Mucosa of rectum (tissue), 2 donors: ENCODE data around the gene SPTBN4.
"Not testable (repeated sequence)": the region's sequence is repeated elsewhere in the genome, so short reads cannot be mapped to it uniquely, and the experiment has no call there.

Experiments
- H3K27ac ChIP-seq, 2 donors: one replicate each; pipeline ENCODE4 v1.7.0; 2013; ENCODE audit warnings: inconsistent platforms in 2 of 2, low read depth in 2 of 2, low read length in 2 of 2
- H3K27me3 ChIP-seq, 2 donors: one replicate each; pipeline ENCODE4 v1.7.0; 2013; ENCODE audit warnings: low read length in 2 of 2; ENCODE audit not compliant: control insufficient read depth in 2 of 2, insufficient read depth in 2 of 2
- H3K36me3 ChIP-seq, 2 donors: one replicate each; pipeline ENCODE4 v1.7.0; 2013; ENCODE audit warnings: low read length in 2 of 2; ENCODE audit not compliant: control insufficient read depth in 2 of 2, insufficient read depth in 2 of 2
- H3K4me1 ChIP-seq, 2 donors: one replicate each; pipeline ENCODE4 v1.7.0; 2013; ENCODE audit warnings: low read length in 2 of 2, mild to moderate bottlenecking in 1 of 2; ENCODE audit not compliant: control insufficient read depth in 2 of 2, insufficient read depth in 2 of 2
- H3K4me3 ChIP-seq, 2 donors: one replicate each; pipeline ENCODE4 v1.7.0; 2013; ENCODE audit warnings: low read length in 2 of 2
- H3K9ac ChIP-seq, 2 donors: one replicate each; pipeline ENCODE4 v1.7.0; 2013; ENCODE audit warnings: low read length in 2 of 2, low read depth in 1 of 2, mild to moderate bottlenecking in 1 of 2
- H3K9me3 ChIP-seq, 2 donors: one replicate each; pipeline ENCODE4 v1.7.0; 2013; ENCODE audit warnings: low read length in 2 of 2; ENCODE audit not compliant: control insufficient read depth in 2 of 2
- donor health status: healthy.
- donor health status: Normal muscosa, but diverticular disease.

Gene SPTBN4

GRCh38 chr19:40423938-40424337 lies 42.9 kb upstream of the SPTBN4 start:
- H3K27ac ChIP-seq: no peak overlapping the region
- no peaks in the 10 kb centered on the region for H3K27me3 ChIP-seq
- H3K36me3 ChIP-seq: peaks cover 8 to 12% of the 10 kb centered on the region in 2 donors
- peak overlapping the region in 1 of 2 donors; percentile 31 for H3K9ac ChIP-seq
- peaks cover 15 to 22% of the 10 kb centered on the region in 2 donors for H3K4me1 ChIP-seq
- H3K4me3 ChIP-seq: peak overlapping the region in 1 of 2 donors; percentile 95
- no peaks in the 10 kb centered on the region for H3K9me3 ChIP-seq

GRCh38 chr19:40424637-40425449 lies 42.0 kb upstream of the SPTBN4 start:
- Histone ChIP-seq H3K9ac (peak overlapping the region; percentile 79 to 88), H3K36me3 (peaks cover 8 to 12% of the 10 kb centered on the region in 2 donors), H3K4me1 (peaks cover 15 to 22% of the 10 kb centered on the region in 2 donors), H3K27ac (peak overlapping the region; percentile 95 to 98), H3K4me3 (peak overlapping the region; percentile 65 to 95), H3K27me3 (no peaks in the 10 kb centered on the region), H3K9me3 (no peaks in the 10 kb centered on the region)

- Histone ChIP-seq H3K27ac (peak within 1 kb of the TSS; percentile 95 to 98), H3K4me3 (peak within 1 kb of the TSS; percentile 79 to 95), H3K9me3 (no peaks in the 10 kb centered on the region), H3K36me3 (peaks cover 8 to 12% of the 10 kb centered on the region in 2 donors), H3K9ac (peak within 1 kb of the TSS; percentile 79 to 88), H3K4me1 (peaks cover 15 to 22% of the 10 kb centered on the region in 2 donors), H3K27me3 (no peaks in the 10 kb centered on the region)
Measured at GRCh38 chr19:40425450-40426287, 41.1 kb upstream of the SPTBN4 start, which contains the start of gene SERTAD1. Gene SERTAD1, minus strand, starts transcription at chr19:40425992. Its CDS starts 2,446 bp downstream, at chr19:40423546.

GRCh38 chr19:40428197-40428596 lies 38.6 kb upstream of the SPTBN4 start:
- H3K4me3 ChIP-seq, H3K27me3 ChIP-seq, H3K9ac ChIP-seq, H3K9me3 ChIP-seq, H3K36me3 ChIP-seq, H3K27ac ChIP-seq: not testable (repeated sequence)
- H3K4me1 ChIP-seq: peaks cover 13 to 15% of the 10 kb centered on the region in 2 donors

GRCh38 chr19:40430242-40430641 lies 36.6 kb upstream of the SPTBN4 start:
- H3K36me3 ChIP-seq, H3K4me3 ChIP-seq, H3K9me3 ChIP-seq, H3K27me3 ChIP-seq, H3K9ac ChIP-seq, H3K27ac ChIP-seq: not testable (repeated sequence)
- peaks cover 8 to 18% of the 10 kb centered on the region in 2 donors for H3K4me1 ChIP-seq

- H3K36me3 ChIP-seq: no peaks in the 10 kb centered on the region
- no peak overlapping the region for H3K4me3 ChIP-seq
- peaks cover 3 to 15% of the 10 kb centered on the region in 2 donors for H3K4me1 ChIP-seq
- H3K9ac ChIP-seq: no peak overlapping the region
- no peak overlapping the region for H3K27ac ChIP-seq
- no peaks in the 10 kb centered on the region for H3K9me3 ChIP-seq
- H3K27me3 ChIP-seq: no peaks in the 10 kb centered on the region
Measured at GRCh38 chr19:40431698-40432097, 35.1 kb upstream of the SPTBN4 start.

GRCh38 chr19:40432760-40433159 lies 34.0 kb upstream of the SPTBN4 start:
- peak overlapping the region; percentile 98 for H3K27ac ChIP-seq
- not testable (repeated sequence) for H3K9me3 ChIP-seq, H3K36me3 ChIP-seq, H3K27me3 ChIP-seq
- H3K9ac ChIP-seq: peak overlapping the region; percentile 97 to 98
- peak overlapping the region; percentile 71 to 85 for H3K4me3 ChIP-seq
- H3K4me1 ChIP-seq: peaks cover 3 to 15% of the 10 kb centered on the region in 2 donors

- H3K27ac ChIP-seq: peak overlapping the region; percentile 98
Measured at GRCh38 chr19:40433391-40434216, 33.2 kb upstream of the SPTBN4 start.

GRCh38 chr19:40438284-40438683 lies 28.5 kb upstream of the SPTBN4 start:
- no peak overlapping the region for H3K27ac ChIP-seq

More at GRCh38 chr19:40433391-40434216, 33.2 kb upstream of the SPTBN4 start:
- H3K4me3 ChIP-seq: peak overlapping the region; percentile 71 to 85
- H3K9me3 ChIP-seq: no peaks in the 10 kb centered on the region
- H3K36me3 ChIP-seq: no peaks in the 10 kb centered on the region
- H3K4me1 ChIP-seq: peaks cover 3 to 15% of the 10 kb centered on the region in 2 donors
- peak overlapping the region; percentile 97 to 98 for H3K9ac ChIP-seq
- no peaks in the 10 kb centered on the region for H3K27me3 ChIP-seq

More at GRCh38 chr19:40438284-40438683, 28.5 kb upstream of the SPTBN4 start:
- no peak overlapping the region for H3K9ac ChIP-seq
- no peaks in the 10 kb centered on the region for H3K9me3 ChIP-seq
- H3K27me3 ChIP-seq: no peaks in the 10 kb centered on the region
- H3K4me1 ChIP-seq: peaks cover 13 to 22% of the 10 kb centered on the region in 2 donors
- peaks cover 17 to 18% of the 10 kb centered on the region in 2 donors for H3K36me3 ChIP-seq
- H3K4me3 ChIP-seq: no peak overlapping the region
